Fibroblast of skin of right quadriceps (primary cell): ENCODE data around the gene PTPRK.
"Not testable (repeated sequence)": the region's sequence is repeated elsewhere in the genome, so short reads cannot be mapped to it uniquely, and the experiment has no call there.

Source experiments
- DNase-seq: peaks from one replicate; pipeline ENCODE4 v3.0.0-alpha.2; 2013

The PTPRK gene

DNA sequence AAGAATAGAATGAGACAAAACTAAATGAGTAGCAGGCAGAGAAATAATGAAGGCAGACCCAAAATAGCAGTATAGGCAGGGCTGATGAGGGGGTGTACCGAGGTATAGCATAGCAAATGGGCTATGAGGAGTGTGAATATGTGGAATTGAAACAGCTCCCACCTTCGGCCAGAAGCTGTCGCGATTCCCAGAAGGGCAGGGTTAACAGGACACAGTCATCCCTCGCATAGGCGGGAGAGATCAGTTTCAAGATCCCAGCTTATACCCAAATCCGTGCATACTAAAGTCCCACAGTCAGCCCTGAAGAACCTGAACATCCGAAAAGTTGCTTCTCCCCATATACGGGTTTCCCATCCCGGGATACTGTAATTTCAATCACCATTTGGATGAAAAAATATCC is 82.7 kb downstream of the PTPRK start:
- no peak for DNase-seq

- DNase-seq: not testable (repeated sequence)
Observed at GRCh38 chr6:128434752-128435151, 85.6 kb downstream of the PTPRK start.

DNA sequence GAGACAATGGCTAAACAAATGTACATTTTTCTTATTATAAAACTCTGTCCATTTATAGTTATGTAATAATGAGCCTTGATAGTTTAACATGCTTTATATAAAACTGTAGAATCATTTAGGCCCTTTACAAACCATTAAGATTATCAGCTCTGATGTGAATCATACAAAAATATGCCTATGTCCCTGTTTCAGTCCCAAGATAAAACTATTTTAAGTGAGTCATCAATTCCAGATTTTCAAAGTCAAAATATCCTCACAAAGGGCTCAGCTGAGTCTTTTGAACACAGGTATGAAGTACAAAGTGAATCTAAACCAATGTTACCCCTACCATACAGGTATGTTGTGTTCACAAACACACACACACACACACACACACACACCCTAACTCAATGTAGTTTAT is 88.0 kb downstream of the PTPRK start:
- DNase-seq: peak; percentile 63

GRCh38 chr6:128427139-128427538 is 93.3 kb downstream of the PTPRK start:
- DNase-seq: no peak

DNA sequence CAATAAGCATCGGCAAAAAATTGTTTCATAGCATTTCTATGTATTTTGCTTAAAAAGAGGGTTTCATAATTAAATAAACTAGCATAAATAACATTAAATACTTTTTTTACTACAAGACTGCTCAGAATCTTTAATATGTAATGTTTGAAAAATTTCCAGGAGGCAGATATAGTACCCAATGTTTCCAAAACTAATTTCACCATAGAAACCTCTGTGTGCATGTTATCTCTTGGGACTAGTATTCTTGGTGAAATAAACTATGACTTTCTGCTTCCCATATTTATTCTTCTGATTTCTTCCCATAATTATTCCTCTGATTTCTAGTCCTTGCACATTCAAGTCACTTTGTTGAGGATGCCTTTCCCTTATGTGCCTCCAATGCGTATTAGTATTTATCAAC is 94.5 kb downstream of the PTPRK start:
- DNase-seq: no peak

DNA sequence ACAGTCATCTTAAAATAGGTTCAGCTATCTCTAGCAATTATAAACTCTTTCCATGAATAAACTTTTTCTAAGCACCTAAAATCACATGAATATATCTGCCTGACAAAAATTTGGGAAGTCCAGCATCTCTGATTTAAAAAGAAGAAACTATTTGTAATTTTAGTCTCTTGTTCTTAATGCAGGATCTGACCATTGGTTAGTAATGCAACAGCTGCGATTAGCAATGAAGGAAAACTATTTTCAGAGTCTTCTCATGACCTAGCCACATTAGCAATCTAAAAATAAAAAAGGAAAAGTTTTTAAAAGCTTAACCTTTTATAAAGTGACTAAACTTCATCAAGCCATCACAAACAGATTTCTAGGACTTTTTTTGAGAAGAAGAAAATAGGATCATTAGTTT is 97.5 kb downstream of the PTPRK start:
- no peak for DNase-seq

DNA sequence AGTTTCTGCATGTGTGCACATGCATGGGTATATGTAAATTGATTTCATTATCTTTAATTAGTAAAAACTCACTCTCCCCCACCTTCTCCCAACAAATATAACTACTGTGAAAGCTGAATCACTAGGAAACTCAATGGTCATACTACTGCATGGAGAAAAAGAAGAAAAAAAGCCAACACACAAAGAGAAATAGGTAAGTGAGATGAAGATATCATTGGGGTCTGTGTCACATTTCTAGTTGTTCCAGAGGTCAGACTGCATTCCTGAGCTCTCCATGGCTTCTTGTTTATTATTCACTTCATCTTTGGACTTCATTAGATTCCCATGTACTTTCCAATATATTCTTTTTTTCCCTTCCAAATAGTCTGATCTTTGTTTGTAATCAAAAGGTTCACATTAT is 98.2 kb downstream of the PTPRK start:
- no peak for DNase-seq

DNA sequence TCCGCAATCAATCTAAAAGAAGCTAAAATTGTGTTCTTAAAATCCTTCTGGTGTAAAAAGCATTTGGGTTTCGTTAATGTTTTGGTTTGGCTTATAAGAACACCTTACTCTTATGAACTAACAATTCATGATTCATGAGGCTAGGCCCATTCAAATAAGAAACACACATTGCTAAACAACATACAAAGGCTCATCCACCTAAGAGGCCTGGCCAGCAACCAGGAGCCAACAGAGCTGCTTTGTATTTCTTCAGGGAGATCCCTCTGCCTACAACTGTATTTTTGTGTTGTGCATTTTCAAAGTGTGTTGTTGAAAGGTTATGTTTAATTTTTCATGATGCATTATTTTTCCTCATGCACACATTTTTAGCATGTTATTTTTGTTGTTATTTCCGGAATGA is 98.6 kb downstream of the PTPRK start:
- DNase-seq: no peak

DNA sequence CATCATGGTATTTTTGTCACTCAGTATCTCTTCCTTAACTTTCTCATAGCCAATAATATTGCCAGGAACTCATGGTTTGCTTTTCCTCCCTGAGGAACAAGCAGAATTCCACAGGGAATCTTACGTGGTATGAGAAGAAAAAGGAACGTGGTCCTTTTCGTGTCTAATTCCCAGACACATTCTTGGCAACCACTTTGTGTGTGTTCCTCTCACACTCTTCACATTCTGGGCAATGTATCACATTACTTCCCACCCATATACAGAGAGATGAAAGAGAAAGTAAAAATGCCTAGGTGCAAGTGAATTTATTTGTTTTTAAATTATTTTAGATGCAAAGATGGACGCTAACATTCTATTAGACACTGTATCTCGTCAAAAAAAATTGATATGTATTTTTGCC is 102.7 kb downstream of the PTPRK start:
- no peak for DNase-seq

DNA sequence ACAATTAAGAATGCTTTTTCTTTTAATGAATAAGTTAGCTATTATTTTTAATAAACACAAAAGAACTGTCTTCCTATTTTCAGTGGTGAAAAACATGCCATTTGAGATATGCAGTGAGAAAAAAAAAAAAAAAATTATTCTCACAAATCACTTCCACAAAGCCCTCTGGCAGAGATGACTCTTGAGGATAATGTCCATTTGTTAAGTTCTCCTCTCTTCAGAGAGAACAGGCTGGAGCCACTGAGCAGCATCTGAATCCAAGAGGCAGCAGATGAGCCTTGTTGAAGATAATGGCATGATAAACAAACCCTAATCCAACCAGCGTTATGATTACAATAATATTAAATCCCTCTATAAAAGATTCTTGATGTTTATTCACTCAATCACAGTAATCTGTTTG is 105.0 kb downstream of the PTPRK start:
- no peak for DNase-seq

DNA sequence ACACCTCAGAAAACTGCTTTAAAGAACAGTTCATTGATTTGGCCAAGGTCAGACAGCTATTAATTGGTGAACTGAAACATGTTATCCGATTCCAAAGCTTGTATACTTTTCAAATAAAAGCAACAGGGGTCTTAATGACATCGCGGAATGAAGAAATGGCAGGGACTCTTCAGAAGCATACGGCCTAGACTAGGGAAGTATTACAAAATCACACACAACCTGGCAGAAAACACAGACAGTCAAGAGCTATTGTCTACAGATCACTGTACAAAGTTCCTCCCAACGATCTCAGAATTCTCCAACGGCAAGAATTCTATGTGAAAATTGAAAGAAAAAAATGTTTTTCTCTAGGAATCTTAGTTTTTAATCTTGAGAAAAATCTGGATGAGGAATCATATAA is 105.5 kb downstream of the PTPRK start:
- no peak for DNase-seq

- DNase-seq: no peak
Observed at GRCh38 chr6:128413291-128413690, 107.1 kb downstream of the PTPRK start.

DNA sequence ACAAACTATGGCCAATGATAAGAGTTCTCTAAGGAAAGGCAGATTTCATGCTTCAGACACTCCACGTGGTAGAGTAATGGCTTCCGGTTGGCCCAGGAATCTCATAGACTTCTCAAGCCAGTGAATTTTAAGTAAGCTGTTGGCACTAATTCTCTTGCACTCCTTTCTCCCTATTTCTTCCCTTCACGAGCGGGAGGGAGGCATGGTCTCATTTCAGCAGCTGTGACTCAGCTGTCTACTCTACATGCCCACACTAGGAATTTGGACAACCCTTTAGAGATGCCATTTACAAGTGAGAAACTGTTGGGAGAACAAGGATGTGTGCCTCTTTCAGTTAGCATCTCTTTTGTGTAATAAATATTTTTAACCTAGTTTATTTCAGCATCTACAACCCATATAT is 107.7 kb downstream of the PTPRK start:
- no peak for DNase-seq

- DNase-seq: peak; percentile 17
Observed at GRCh38 chr6:128410584-128410983, 109.8 kb downstream of the PTPRK start.

GRCh38 chr6:128409003-128409402 is 111.4 kb downstream of the PTPRK start:
- DNase-seq: no peak

GRCh38 chr6:128406453-128406852 is 113.9 kb downstream of the PTPRK start:
- DNase-seq: no peak

DNA sequence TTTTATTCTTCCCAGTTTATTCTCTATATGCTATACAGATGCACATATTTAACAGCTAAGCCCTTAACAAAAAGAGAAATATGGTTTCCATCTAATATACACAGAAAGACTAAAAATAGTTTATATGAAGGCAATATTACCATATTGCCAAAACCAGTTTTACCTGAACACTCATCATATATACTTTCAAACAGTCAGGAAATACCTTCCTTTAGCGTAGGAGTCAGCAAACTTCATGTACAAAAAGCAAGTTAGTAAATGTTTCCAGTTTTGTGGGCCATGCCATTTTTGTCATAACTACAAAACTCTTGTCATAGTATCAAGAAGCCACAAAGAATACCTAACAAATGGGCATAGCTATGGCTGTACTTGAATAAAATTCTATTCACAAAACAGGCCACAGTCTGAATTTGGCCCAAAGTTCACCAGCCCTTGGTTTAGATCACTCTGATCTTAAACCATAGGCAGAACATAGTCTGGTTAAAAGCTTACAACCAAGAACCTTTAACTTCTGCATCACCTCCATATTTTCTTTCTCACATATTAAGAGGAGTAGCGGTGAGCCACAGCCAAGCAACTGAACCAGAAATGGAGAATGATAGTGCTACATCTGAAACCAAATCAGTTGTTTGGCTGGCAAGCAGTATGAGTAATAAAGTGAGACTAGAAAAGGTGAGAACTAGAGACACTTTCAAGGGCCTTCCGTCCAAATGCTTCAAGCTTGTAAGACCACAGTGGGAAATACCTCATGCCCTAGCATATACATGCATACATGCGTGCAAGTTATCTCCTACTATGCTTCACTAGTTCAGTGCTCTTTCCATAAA is 116.6 kb downstream of the PTPRK start:
- DNase-seq: no peak

DNA sequence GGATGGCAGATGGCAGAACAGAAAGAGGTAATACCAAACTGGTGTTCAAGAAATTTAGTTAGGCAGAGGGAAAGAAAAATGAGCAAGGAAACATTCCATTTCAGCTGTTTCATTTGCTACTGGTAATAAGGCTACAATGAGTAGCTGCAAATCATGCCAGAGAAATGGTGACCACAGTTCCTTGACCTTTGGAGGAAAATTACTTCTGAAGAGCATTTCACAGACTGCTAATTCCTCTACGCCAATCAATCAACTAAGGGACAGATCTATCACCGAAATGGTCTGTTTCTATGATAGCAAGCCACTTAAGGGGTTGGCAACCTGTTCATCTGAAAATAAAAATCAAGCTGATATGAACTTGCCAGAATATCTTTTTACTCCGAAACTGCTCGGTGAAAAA is 119.5 kb downstream of the PTPRK start:
- DNase-seq: no peak

DNA sequence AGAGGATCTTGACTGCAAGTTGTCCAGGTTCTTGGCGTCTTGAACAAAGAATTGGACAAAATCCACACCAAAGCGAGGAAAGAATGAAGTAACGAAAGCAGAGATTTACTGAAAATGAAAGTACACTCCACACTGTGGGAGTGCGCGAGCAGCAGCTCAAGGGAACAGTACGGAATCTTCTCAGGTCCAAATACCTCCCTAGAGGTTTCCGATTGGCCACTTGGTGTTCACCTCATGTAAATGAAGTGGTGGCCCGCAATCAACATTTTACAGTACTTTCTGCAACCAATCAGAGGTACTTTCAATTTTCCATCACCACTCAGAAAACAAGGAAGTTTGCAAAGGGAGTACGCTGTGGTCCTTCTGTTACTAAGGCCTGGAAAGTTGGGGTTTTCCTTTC is 122.4 kb downstream of the PTPRK start:
- peak; percentile 14 for DNase-seq

GRCh38 chr6:128395596-128395995 is 124.8 kb downstream of the PTPRK start:
- no peak for DNase-seq

DNA sequence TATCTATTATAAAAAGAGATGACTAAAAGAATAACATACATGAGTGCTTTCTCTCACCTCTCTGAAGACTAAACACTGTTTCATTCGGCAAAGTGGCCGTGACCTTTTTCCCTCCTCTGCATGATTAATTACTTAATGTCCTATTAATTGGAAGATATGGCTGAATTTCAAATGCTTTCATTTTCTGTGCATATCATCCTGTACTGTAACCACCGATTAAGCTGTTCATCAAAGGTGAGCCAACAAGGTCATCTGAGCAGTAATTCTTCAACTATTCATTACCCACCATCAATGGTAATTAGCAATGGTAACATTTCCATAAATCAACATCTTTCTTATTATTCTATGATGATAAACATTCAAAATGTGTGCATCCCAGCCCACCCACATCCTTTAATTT is 125.2 kb downstream of the PTPRK start:
- no peak for DNase-seq

DNA sequence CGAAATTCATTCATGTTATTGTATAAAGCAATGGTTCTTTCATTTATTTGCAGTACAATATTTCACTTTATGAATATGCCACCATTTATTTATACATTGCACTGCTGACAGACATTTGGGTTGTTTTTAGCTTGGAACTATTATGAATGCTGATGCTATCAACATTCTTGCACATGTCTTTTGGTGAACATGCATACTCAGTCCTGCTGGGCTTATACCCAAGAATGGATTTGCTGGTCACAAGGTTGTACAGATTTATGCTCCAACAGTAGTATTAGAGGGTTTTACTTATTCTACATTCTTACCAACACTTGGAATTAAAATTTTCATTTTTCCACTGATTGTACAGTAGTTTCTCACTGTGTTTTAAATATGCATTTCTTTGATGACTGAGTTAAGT is 126.2 kb downstream of the PTPRK start:
- no peak for DNase-seq

DNA sequence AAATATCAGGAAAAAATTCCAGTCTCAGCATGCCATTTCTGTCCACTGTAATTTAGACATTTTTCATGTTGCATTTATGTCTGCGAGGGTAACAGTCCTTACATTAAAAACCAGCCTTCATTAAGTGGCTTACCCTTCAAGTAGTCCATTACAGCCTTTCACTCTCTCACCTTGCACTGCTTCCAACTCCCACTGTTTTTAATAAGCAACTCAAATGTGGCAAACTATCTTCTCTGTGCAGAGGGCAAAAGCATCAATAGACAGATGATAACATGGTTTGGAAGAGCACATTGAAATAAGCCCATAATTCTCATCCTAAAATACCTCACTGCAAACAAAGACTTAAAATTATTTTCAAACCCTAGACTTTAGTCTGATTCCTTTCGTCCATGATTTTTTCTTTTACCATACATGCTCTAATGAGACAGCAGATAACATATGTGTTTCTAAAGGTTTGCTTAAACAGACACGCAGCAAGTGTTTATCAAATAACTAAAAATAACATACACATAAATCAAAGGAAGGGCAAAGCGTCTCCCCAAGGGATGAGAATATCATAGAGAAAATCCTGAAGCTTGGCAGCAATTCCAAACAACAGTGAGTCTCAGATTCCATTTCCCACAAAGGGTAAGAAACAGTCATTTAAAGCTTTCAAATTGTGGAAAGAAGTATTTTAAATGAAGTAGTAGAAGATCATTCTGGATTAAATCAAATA is 130.4 kb downstream of the PTPRK start:
- no peak for DNase-seq

DNA sequence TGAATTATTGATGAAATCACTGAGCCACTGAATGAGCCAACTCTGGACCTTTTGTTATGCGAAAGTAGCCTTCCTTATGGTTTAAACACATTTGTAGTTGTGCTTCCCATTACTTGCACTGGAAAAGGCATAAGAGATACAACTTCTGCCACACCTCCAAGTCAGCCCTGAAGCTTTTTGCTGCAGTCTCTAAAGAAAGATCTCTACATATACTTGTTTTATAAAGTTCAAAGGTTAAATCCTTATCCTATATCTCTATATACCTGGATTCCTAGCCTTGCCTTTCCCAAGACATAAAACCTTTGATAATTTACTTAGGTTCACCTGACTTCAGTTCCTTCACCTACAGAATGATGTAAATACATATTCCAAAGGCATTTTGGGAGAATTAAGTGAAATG is 132.0 kb downstream of the PTPRK start:
- DNase-seq: no peak

DNA sequence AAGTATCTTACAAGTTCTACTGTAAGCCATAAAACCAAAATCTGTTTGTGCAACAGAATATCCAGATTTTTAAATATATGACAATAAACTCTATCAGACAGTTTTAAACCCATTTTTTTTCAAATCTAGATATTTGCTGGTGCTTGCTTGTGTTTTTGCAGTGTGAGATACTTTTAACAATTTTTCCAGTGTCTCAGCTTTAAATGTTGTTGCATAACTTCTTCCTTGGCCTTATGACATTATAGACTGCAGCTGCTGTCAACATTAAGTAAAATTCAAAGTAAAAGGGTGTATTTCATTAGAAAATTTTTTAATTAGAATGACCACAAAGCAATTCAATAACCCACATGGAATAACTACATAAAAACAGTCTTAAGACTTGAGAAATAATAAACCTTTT is 139.5 kb downstream of the PTPRK start:
- no peak for DNase-seq
